GM18502 (cell line): Measurements from ENCODE around the gene CYP21A2.
"Not testable (repeated sequence)": the region's sequence is repeated elsewhere in the genome, so short reads cannot be mapped to it uniquely, and the experiment has no call there.

Experiments used
- ATAC-seq: cut with Tn5 transposase; IDR thresholded peaks from one replicate; pipeline ENCODE4 v1.9.1; 2021; ENCODE audit warnings: mild to moderate bottlenecking; ENCODE audit not compliant: unreplicated experiment, poor library complexity

CYP21A2 gene

DNA sequence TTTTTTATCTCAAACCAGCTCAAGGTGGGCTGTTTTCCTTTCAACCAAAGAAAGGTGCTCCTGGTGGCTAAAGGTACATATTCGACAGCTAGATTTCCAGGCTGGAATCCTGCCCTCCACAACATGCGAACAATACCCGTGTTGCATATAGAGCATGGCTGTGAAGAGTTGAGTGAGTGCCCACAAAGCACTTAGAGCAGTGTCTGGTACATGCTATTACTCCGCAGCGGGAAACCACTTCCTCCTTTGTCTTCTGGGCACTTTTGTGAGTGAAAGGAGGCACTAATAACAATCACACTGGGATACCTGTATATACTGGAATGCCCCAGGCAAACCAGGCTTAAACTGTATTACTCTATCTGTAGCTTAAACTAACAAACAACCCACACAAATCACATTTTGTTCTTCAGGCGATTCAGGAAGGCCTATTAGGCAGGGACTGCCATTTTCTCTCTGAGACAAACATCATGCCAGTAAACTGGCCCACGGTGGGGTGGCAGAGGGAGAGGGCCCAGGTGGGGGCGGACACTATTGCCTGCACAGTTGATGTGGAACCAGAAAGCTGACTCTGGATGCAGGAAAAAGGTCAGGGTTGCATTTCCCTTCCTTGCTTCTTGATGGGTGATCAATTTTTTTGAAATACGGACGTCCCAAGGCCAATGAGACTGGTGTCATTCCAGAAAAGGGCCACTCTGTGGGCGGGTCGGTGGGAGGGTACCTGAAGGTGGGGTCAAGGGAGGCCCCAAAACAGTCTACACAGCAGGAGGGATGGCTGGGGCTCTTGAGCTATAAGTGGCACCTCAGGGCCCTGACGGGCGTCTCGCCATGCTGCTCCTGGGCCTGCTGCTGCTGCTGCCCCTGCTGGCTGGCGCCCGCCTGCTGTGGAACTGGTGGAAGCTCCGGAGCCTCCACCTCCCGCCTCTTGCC, at the start of gene CYP21A2:
CYP21A2 (plus strand) TSS at position 818 of the 927 bp plus-strand sequence; CDS start at position 826, 8 bp downstream.
- not testable (repeated sequence) for ATAC-seq

DNA sequence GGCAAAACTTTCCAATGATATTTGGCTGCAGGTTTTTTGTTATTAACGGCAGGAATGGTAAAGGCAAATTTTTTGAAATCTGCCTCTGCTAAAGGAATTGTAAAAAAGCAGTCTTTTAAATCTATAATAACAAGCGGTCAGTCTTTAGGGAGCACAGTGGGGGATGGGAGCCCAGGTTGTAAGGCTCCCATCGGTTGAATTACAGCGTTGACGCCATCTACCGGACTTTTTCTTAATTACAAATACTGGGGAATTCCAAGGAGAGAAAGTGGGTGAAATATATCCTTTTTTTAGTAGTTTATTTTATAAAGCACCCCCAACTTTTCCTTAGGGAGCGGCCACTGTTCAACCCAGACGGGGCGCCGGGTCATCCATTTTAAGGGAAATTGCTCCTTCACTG, 48.9 kb upstream of the CYP21A2 start:
- ATAC-seq = not testable (repeated sequence)

DNA sequence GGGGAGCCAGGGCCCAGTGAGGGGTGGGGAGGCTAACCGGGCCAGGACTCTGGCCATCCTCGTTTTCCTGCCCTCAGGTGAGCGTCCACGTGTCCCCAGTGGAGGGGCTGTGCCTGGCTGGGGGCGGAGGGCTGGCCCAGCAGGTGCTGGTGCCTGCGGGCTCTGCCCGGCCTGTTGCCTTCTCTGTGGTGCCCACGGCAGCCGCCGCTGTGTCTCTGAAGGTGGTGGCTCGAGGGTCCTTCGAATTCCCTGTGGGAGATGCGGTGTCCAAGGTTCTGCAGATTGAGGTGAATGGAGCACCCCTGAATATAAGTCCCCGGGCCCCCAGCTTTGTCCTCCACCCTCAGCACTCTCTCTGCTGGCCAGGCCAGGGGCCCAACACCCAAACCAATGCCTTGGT, 43.8 kb upstream of the CYP21A2 start:
- ATAC-seq = not testable (repeated sequence)

DNA sequence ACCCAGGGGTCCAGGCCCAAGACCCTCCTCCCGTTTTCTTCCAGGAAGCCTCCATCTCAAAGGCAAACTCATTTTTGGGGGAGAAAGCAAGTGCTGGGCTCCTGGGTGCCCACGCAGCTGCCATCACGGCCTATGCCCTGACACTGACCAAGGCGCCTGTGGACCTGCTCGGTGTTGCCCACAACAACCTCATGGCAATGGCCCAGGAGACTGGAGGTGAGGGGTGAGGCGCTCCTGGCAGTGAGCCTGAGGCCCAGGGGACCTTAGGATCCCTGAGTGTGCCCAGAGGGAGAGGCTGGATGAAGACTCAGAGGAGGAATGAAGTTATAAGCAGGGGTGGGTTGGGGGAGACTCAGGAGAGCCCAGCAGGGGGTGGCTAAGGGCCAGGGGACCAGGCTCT, 41.8 kb upstream of the CYP21A2 start:
- ATAC-seq = not testable (repeated sequence)

DNA sequence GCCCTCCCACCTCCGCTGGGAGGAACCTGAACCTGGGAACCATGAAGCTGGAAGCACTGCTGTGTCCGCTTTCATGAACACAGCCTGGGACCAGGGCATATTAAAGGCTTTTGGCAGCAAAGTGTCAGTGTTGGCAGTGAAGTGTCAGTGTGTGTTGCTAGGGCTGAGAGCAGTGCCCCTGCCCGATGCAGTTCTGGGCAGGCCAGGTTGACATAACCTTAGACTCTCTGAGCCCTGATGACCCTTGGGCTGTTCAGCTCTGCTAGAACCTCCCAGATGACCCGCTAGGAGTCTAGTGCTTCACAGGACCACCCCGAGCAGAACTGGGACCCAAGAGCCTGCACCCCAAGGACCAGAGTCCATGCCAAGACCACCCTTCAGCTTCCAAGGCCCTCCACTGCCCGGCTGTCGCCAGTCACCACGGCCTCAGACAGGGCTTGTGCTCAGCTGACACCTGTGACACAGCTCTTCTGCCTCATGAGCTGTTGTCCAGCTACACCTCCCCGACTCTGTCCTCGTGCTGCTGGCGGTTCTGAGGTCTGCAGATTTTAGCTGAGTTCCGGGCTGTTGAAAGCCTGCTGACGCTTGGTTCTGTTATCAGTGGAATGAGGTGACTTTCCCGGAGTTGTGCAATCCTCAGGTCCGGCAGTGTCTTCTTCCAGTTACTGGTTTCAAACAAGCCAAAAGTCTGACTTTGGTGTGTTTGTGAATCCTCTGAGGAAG, 35.5 kb upstream of the CYP21A2 start:
- not testable (repeated sequence) for ATAC-seq

DNA sequence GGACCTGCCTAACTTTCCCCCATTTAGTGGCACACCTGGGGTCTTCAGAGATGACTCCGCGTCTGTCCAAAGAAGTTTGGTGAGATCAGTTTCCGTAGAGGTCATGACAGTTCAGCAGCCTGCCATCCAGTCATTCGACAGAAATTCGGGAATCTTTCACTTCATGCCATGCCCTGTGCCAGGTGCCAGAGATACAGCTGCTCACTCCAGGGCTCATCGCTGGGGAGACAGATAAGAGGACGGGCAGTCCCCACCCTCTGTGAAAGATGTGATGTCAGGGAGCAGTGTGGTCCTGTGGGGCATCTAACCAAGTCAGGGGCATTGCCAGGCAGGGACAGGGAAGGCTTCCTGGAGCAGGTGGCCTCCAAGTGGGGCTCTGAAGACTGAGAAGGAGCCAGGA, 34.9 kb upstream of the CYP21A2 start:
- ATAC-seq = not testable (repeated sequence)

DNA sequence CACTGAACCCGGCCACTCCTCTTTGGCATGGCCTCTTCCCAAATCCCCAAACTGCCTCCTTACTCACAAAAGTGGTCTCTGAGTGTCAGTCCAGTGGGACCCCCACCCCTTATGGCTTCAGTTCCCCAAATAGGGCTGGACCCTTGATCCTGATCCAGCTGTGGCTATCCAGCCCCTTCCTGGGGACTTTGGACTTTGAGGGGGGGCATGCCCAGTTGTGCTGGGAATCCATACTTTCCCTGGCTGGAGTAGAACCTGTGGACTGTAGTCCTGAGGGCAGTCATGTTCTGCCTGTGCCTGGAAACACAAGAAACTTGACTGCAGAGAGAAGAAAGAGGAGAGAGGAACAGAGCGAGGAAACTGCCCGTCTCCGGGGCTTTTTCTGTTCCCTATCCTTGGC, 33.8 kb upstream of the CYP21A2 start:
- not testable (repeated sequence) for ATAC-seq

DNA sequence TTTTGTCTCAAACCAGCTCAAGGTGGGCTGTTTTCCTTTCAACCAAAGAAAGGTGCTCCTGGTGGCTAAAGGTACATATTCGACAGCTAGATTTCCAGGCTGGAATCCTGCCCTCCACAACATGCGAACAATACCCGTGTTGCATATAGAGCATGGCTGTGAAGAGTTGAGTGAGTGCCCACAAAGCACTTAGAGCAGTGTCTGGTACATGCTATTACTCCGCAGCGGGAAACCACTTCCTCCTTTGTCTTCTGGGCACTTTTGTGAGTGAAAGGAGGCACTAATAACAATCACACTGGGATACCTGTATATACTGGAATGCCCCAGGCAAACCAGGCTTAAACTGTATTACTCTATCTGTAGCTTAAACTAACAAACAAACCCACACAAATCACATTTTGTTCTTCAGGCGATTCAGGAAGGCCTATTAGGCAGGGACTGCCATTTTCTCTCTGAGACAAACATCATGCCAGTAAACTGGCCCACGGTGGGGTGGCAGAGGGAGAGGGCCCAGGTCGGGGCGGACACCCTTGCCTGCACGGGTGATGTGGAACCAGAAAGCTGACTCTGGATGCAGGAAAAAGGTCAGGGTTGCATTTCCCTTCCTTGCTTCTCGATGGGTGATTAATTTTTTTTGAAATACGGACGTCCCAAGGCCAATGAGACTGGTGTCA, 33.2 kb upstream of the CYP21A2 start:
- not testable (repeated sequence) for ATAC-seq

DNA sequence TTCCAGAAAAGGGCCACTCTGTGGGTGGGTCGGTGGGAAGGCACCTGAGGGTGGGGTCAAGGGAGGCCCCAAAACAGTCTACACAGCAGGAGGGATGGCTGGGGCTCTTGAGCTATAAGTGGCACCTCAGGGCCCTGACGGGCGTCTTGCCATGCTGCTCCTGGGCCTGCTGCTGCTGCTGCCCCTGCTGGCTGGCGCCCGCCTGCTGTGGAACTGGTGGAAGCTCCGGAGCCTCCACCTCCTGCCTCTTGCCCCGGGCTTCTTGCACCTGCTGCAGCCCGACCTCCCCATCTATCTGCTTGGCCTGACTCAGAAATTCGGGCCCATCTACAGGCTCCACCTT, 32.7 kb upstream of the CYP21A2 start:
- not testable (repeated sequence) for ATAC-seq

DNA sequence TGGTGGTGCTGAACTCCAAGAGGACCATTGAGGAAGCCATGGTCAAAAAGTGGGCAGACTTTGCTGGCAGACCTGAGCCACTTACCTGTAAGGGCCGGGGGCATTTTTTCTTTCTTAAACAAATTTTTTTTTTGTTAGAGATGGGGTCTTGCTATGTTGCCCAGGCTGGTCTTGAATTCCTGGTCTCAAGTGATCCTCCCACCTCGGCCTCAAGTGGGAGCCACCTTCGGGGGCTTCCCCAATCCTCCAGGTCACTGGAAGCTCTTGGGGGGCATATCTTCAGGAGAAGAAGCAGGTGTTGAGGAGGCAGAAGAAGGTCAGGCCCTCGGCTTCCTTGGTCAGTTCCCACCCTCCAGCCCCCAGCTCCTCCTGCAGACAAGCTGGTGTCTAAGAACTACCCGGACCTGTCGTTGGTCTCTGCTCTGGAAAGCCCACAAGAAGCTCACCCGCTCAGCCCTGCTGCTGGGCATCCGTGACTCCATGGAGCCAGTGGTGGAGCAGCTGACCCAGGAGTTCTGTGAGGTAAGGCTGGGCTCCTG, 32.2 kb upstream of the CYP21A2 start:
- not testable (repeated sequence) for ATAC-seq

DNA sequence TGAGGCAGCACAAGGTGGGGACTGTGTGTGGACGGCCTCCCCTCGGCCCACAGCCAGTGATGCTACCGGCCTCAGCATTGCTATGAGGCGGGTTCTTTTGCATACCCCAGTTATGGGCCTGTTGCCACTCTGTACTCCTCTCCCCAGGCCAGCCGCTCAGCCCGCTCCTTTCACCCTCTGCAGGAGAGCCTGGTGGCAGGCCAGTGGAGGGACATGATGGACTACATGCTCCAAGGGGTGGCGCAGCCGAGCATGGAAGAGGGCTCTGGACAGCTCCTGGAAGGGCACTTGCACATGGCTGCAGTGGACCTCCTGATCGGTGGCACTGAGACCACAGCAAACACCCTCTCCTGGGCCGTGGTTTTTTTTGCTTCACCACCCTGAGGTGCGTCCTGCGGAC, 31.1 kb upstream of the CYP21A2 start:
- not testable (repeated sequence) for ATAC-seq

DNA sequence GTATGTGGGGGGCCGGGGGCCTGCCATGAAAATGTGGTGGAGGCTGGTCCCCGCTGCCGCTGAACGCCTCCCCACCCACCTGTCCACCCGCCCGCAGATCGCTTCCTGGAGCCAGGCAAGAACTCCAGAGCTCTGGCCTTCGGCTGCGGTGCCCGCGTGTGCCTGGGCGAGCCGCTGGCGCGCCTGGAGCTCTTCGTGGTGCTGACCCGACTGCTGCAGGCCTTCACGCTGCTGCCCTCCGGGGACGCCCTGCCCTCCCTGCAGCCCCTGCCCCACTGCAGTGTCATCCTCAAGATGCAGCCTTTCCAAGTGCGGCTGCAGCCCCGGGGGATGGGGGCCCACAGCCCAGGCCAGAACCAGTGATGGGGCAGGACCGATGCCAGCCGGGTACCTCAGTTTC, 30.2 kb upstream of the CYP21A2 start:
- ATAC-seq = not testable (repeated sequence)

DNA sequence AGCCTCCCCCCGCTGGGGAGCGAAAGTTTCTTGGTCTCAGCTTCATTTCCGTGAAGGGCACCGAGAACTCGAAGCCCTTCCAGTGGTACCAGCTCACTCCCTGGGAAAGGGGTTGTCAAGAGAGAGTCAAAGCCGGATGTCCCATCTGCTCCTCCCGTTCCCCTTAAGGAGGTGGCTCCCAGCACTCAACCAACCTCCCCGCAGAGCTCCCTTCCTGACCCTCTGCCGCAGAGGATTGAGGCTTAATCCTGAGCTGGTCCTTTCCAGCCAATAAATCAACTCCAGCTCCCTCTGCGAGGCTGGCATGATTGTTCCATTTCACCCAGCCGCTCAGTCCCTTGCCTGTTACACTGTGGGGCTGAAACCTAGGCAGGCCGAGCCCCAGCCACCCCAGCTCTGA, 29.6 kb upstream of the CYP21A2 start:
- not testable (repeated sequence) for ATAC-seq

DNA sequence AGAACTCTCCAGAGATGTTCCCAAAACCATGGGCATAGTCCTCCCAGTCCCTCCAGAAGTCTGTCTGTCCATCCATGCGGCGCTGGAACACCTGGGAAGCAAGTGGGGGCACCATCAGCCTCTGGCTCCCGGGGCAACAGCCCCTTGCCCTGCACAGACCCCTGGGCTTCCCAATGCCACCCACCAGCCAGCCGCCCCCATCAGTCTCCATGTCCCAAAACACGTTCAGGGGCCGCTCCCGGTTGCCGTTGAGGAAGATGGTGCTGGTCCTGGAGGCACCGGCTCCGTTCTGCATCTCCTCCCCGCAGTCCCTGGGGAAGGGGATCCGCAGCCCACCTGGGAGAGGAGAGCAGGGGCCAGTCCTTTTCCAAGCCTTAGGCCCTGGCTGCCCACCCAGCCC, 28.7 kb upstream of the CYP21A2 start:
- not testable (repeated sequence) for ATAC-seq

DNA sequence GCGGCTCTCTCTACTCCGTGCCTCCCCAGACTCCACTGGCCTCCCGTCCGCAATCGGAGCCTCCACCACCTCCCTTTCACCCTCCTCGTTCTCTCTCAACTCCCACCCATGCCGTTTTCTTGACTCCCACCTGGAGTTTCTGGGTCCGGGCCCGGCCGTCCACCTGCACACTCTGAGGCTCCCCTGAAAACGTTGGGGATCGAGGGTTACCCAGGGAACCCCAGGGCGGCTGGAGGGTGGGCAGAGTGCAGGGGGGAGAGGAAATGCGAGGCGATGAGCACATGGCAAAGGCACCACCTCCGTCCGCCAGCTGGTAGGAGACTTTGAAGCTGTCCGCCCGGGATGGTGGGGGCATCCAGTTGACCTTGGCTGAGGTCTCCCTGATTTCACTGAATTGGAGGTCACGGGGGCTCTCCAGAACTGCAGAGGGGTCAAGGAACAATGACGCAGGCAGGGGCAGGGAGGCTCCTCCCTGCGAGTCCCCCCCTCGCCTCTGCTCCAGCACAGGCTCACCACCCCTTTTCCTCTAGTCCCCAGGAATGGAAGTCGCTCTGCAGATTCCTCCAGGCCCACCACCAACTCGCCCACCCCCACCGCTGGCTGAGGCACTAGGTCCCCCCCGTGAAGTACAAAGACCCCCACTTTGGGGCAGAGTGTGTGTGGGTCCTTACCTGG, 27.2 kb upstream of the CYP21A2 start:
- ATAC-seq = not testable (repeated sequence)

DNA sequence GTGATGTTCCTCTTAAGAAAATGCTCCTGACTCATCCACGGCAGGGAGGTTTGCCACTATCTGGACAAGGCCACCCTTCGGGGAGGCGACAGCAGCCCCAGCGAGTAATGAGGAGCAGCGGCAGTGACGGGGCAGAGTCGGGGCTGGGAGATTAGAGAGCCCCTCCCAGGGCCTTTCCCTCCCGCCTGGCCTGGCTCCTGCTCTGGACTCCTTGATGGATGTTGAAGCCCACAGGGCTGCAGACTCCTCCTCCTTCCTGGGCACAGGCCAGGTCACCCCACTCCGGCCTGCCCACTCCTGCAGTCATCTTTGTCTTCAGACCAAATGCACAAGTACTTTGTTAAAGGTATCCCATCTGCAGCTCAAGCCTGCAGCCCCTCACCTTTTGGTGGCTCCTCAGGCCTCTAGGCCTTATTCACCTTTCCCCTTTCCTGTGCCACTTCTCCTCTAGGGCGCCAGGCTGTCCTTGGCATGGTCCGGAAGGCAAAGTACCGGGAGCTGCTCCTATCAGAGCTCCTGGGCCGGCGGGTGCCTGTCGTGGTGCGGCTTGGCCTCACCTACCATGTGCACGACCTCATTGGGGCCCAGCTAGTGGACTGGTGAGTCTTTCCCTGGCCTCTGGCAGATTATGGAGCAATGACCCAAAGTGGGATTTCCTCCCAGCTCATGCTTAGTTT, 25.1 kb upstream of the CYP21A2 start:
- ATAC-seq = not testable (repeated sequence)

DNA sequence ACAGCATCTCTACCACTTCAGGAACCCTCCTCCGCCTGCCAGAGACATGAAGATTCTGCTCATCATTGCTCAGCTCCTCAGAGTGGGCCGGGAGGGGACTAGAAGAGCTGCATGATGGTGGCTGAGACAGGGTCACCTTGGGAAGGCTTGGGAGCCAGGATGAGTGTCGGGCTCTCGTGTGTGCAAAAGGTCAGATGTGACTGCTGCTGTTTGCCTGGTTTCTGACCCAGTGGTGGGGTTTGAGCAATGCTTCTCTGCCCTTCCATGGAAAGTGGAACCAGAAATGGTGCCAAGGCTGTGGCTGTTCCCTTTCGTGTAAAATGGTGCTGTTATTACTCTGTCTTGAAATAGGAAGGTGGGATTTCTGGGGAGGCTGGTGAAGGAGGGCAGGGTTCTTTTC, 24.5 kb upstream of the CYP21A2 start:
- not testable (repeated sequence) for ATAC-seq

DNA sequence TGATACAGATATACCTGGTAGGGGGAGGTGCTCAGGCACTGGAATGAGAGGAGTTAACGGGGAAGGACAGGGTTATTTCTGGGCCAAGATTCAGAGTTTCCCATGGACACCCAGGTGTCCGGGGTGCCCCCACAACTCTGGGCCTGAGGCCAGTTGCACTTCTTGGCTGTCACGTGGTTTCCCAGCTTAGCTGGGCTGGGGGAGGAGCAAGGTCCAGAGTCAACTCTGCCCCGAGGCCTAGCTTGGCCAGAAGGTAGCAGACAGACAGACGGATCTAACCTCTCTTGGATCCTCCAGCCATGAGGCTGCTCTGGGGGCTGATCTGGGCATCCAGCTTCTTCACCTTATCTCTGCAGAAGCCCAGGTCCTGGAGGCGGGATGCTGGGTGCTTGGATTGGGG, 23.7 kb upstream of the CYP21A2 start, which contains the start of gene C4B:
C4B (plus strand) TSS at position 249 of the 400 bp plus-strand sequence; CDS start at position 300, 51 bp downstream.
- not testable (repeated sequence) for ATAC-seq

DNA sequence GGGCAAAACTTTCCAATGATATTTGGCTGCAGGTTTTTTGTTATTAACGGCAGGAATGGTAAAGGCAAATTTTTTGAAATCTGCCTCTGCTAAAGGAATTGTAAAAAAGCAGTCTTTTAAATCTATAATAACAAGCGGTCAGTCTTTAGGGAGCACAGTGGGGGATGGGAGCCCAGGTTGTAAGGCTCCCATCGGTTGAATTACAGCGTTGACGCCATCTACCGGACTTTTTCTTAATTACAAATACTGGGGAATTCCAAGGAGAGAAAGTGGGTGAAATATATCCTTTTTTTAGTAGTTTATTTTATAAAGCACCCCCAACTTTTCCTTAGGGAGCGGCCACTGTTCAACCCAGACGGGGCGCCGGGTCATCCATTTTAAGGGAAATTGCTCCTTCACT, 16.1 kb upstream of the CYP21A2 start:
- not testable (repeated sequence) for ATAC-seq
